GM20431 (cell line): ENCODE results near the gene GLA.

Source experiments
- in situ Hi-C: fragments of 300-500 bp; cut with MseI, MboI; formaldehyde crosslinking; loops from one replicate; pipeline ENCODE4 v1.15.0; 2020; ENCODE audit warnings: low sequenced_read_pairs; ENCODE audit not compliant: unreplicated experiment

Gene GLA

GRCh38 chrX:101362116-101362515 is 45.6 kb downstream of the GLA start:
- in situ Hi-C loops: no loop called here

GRCh38 chrX:101360390-101360789 is 47.3 kb downstream of the GLA start:
- in situ Hi-C loops: no loop called here

GRCh38 chrX:101359966-101360365 is 47.8 kb downstream of the GLA start:
- in situ Hi-C loops: no loop called here

GRCh38 chrX:101357166-101357795 is 50.4 kb downstream of the GLA start:
- in situ Hi-C loops: no loop called here

GRCh38 chrX:101349193-101349562 is 58.5 kb downstream of the GLA start:
- in situ Hi-C loops: no loop called here

- in situ Hi-C loops: no loop called here
These were observed 59.1 kb downstream of the GLA start, which contains the start of gene TIMM8A for GRCh38 chrX:101348452-101349192. TIMM8A (minus strand) TSS chrX:101348742; CDS start chrX:101348664, 78 bp downstream.

GRCh38 chrX:101347859-101348451 is 59.8 kb downstream of the GLA start:
- in situ Hi-C loops: no loop called here
